SK-N-SH (cell line): ENCODE results near the gene PLEKHG3. TPM values are rescaled to one million over a fixed set of nuclear protein-coding genes. Genes with fewer than 3 reads are reported as not detected.

Experiments
- CTCF ChIA-PET: fragments of 300-600, 350-600 bp; formaldehyde crosslinking; extraction: SDS; loops from one replicate; lab custom pipeline; 2021; lab: Yijun Ruan, JAX
- POLR2A ChIA-PET: fragments of 350-600 bp; sonication (Branson Sonifier 250); formaldehyde crosslinking; extraction: SDS; loops from one replicate; lab custom pipeline; 2020; ENCODE audit warnings: antibody characterized with exemption, inconsistent platforms; lab: Yijun Ruan, JAX
- DNase-seq: peaks from one replicate; pipeline ENCODE4 v3.0.0; 2012
- H2AFZ ChIP-seq: fragments of 200-600 bp; sonication (generic); 2 replicates; pipeline ENCODE4 v1.8.1; 2016; ENCODE audit warnings: antibody characterized with exemption, mild to moderate bottlenecking, low read depth
- H3F3A ChIP-seq: fragments of 200-600 bp; sonication (generic); replicated peaks from 2 replicates; pipeline ENCODE3; 2016; ENCODE audit warnings: antibody characterized with exemption, mild to moderate bottlenecking; ENCODE audit not compliant: insufficient read depth
- H3K27ac ChIP-seq, 2 experiments: fragments of 200-500 bp in 1 of 2; fragments of 200-600 bp in 1 of 2; sonication (Bioruptor generic) in 1 of 2; sonication (generic), shearing (Covaris generic) in 1 of 2; 2 replicates each; pipeline versions ENCODE4 v1.5.1 to v1.6.1; 2014 to 2016; ENCODE audit warnings: low read depth in 2 of 2, inconsistent platforms in 1 of 2, low read length in 1 of 2, mild to moderate bottlenecking in 1 of 2, mixed read lengths in 1 of 2
- H3K27me3 ChIP-seq: fragments of 200-600 bp; sonication (generic), shearing (Covaris generic); 2 replicates; pipeline ENCODE4 v1.6.1; 2016; ENCODE audit warnings: mixed run types; ENCODE audit not compliant: insufficient read depth
- H3K36me3 ChIP-seq, 2 experiments: fragments of 200-500 bp in 1 of 2; fragments of 200-600 bp in 1 of 2; sonication (Bioruptor generic) in 1 of 2; sonication (generic) in 1 of 2; replicated peaks in 1 of 2; 2 replicates each; pipeline versions ENCODE3 to v1.5.1; 2014 to 2016; ENCODE audit warnings: low read length in 1 of 2, mild to moderate bottlenecking in 1 of 2; ENCODE audit not compliant: insufficient read depth in 2 of 2, control insufficient read depth in 1 of 2
- H3K4me1 ChIP-seq, 2 experiments: fragments of 200-500 bp in 1 of 2; fragments of 200-600 bp in 1 of 2; sonication (Bioruptor generic) in 1 of 2; sonication (generic), shearing (Covaris generic) in 1 of 2; 2 replicates each; pipeline versions ENCODE4 v1.5.1 to v1.6.1; 2014 to 2016; ENCODE audit warnings: low read depth in 1 of 2, low read length in 1 of 2, mixed run types in 1 of 2; ENCODE audit not compliant: insufficient read depth in 2 of 2, control insufficient read depth in 1 of 2
- H3K4me2 ChIP-seq: fragments of 200-600 bp; sonication (generic), shearing (Covaris generic); 2 replicates; pipeline ENCODE4 v1.6.1; 2017; ENCODE audit warnings: mixed run types
- H3K4me3 ChIP-seq, 2 experiments: fragments of 200-500 bp in 1 of 2; fragments of 200-600 bp in 1 of 2; sonication (Bioruptor generic) in 1 of 2; sonication (generic), shearing (Covaris generic) in 1 of 2; 2 replicates each; pipeline versions ENCODE4 v1.5.1 to v1.8.1; 2014 to 2016; ENCODE audit warnings: low read depth in 2 of 2, inconsistent platforms in 1 of 2, low read length in 1 of 2, mild to moderate bottlenecking in 1 of 2, mixed read lengths in 1 of 2, moderate library complexity in 1 of 2
- H3K79me2 ChIP-seq: fragments of 200-600 bp; sonication (generic); 2 replicates; pipeline ENCODE4 v1.8.1; 2017; ENCODE audit warnings: mild to moderate bottlenecking; ENCODE audit not compliant: insufficient read depth
- H3K9ac ChIP-seq: fragments of 200-600 bp; sonication (generic); 2 replicates; pipeline ENCODE4 v1.6.1; 2017; ENCODE audit warnings: mixed run types
- H3K9me2 ChIP-seq: fragments of 200-600 bp; sonication (generic); 2 replicates; pipeline ENCODE4 v1.6.1; 2017; ENCODE audit warnings: mixed run types
- H3K9me3 ChIP-seq: fragments of 200-600 bp; sonication (generic); 2 replicates; pipeline ENCODE4 v1.6.1; 2017; ENCODE audit warnings: mixed run types, mild to moderate bottlenecking, moderate library complexity
- H4K20me1 ChIP-seq: fragments of 200-600 bp; sonication (generic); 2 replicates; pipeline ENCODE4 v1.6.1; 2017; ENCODE audit warnings: mild to moderate bottlenecking, mixed run types; ENCODE audit not compliant: insufficient read depth
- CHD2 ChIP-seq: fragments of 150-350 bp; IDR thresholded peaks from 2 replicates; pipeline ENCODE4 v1.6.1; 2018; ENCODE audit warnings: low read length; ENCODE audit not compliant: partially characterized antibody
- EZH2phosphoT487 ChIP-seq: fragments of 200-600 bp; sonication (generic); IDR thresholded peaks from 2 replicates; pipeline ENCODE4 v1.6.1; 2017; ENCODE audit warnings: low read depth, mixed run types, mild to moderate bottlenecking, antibody characterized with exemption, moderate library complexity, borderline replicate concordance
- FOSL2 ChIP-seq: IDR thresholded peaks from 2 replicates; pipeline ENCODE4 v1.4.0; 2012; ENCODE audit warnings: low read depth, mild to moderate bottlenecking, moderate library complexity, borderline replicate concordance
- FOXJ3 ChIP-seq: sonication (generic); formaldehyde crosslinking; IDR thresholded peaks from 2 replicates; pipeline ENCODE4 v1.5.1; 2020; ENCODE audit warnings: mild to moderate bottlenecking, missing genetic modification reagents
- GABPA ChIP-seq: IDR thresholded peaks from 2 replicates; pipeline ENCODE4 v1.4.0; 2012; ENCODE audit warnings: low read depth, mild to moderate bottlenecking
- MXI1 ChIP-seq: IDR thresholded peaks from 2 replicates; pipeline ENCODE4 v1.6.1; 2012; ENCODE audit warnings: mild to moderate bottlenecking, low read depth, low read length, improper control_type of control experiment
- NFIC ChIP-seq: IDR thresholded peaks from 2 replicates; pipeline ENCODE4 v1.4.0; 2012; ENCODE audit warnings: borderline replicate concordance
- POLR2AphosphoS5 ChIP-seq: IDR thresholded peaks from 2 replicates; pipeline ENCODE4 v1.6.1; 2012; ENCODE audit warnings: low read depth, low read length
- RFX5 ChIP-seq: IDR thresholded peaks from 2 replicates; pipeline ENCODE4 v1.6.1; 2012; ENCODE audit warnings: mild to moderate bottlenecking, improper control_type of control experiment, low read length
- RXRA ChIP-seq: IDR thresholded peaks from 2 replicates; pipeline ENCODE4 v1.4.0; 2012; ENCODE audit warnings: low read depth, mild to moderate bottlenecking, borderline replicate concordance
- TAF1 ChIP-seq: IDR thresholded peaks from 2 replicates; pipeline ENCODE4 v1.6.1; 2012; ENCODE audit warnings: low read depth, mild to moderate bottlenecking, low read length, moderate library complexity, borderline replicate concordance
- YY1 ChIP-seq: IDR thresholded peaks from 2 replicates; pipeline ENCODE4 v1.4.0; 2012; ENCODE audit warnings: low read depth, mild to moderate bottlenecking
- WGBS: methylation state at CpG from one replicate; pipeline ENCODE4 v1.1.6; 2017; ENCODE audit warnings: low lambda C conversion rate; 5-methylcytosine and 5-hydroxymethylcytosine counted together
- polyA plus RNA-seq, 3 experiments: library from polyadenylated mRNA; depleted of rRNA; stranded (reverse); fragments of >200 nt; gene quantifications; 2 replicates each; pipeline ENCODE4 v1.2.3, GENCODE V29; 2012
- TF ChIP-seq, protein P1 (sequence below): IDR thresholded peaks from 2 replicates; pipeline ENCODE4 v1.4.0; 2012; ENCODE audit warnings: low read depth, borderline replicate concordance
- TF ChIP-seq, protein P2 (sequence below): IDR thresholded peaks from 2 replicates; pipeline ENCODE4 v1.4.0; 2012; ENCODE audit warnings: low read depth, borderline replicate concordance
- TF ChIP-seq, protein P3 (sequence below): IDR thresholded peaks from 2 replicates; pipeline ENCODE4 v1.6.1; 2012; ENCODE audit warnings: mild to moderate bottlenecking, low read depth, low read length, moderate library complexity
- TF ChIP-seq, protein P4 (sequence below): fragments of 150-350 bp; IDR thresholded peaks from 2 replicates; pipeline ENCODE4 v1.6.1; 2016; ENCODE audit warnings: mild to moderate bottlenecking, low read depth, low read length
- TF ChIP-seq, protein P5 (sequence below): fragments of 150-350 bp; IDR thresholded peaks from 2 replicates; pipeline ENCODE4 v1.6.1; 2017; ENCODE audit warnings: antibody characterized with exemption, low read length, low read depth, borderline replicate concordance
- TF ChIP-seq, protein P6 (sequence below): IDR thresholded peaks from 2 replicates; pipeline ENCODE4; 2012

The PLEKHG3 gene
- polyA plus RNA-seq, 1 of the 3 experiments (the other 2 are of a cell fraction) = 5.1 TPM

DNA sequence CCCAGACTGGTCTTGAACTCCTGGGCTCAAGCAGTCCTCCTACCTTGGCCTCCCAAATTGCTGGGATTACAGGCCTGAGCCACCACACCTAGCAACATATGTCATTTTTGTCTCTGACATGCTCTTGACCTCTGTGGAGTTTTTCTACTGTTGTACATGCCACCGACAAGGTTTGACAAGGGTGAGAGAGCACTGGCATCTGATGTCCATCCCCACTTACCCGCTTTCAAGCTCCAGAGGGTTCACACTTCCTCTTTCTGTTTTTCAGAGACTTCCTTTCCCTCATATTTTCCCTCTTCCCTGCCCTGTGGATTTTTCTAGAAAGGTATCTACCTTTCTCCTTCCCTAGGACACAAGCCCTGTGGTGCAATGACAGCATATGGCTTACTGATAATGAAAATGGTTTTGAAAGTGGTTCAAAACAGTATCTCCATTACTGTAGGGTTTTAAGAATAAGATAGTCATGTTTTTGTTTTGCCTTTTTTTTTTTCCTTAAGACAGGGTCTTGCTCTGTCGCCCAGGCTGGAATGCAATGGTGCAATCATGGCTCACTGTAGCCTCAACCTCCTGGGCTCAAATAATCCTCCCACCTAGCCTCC, 27.7 kb upstream of the PLEKHG3 start (continued):
- TF ChIP-seq, protein P1, sequence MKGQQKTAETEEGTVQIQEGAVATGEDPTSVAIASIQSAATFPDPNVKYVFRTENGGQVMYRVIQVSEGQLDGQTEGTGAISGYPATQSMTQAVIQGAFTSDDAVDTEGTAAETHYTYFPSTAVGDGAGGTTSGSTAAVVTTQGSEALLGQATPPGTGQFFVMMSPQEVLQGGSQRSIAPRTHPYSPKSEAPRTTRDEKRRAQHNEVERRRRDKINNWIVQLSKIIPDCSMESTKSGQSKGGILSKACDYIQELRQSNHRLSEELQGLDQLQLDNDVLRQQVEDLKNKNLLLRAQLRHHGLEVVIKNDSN = no peak
- TF ChIP-seq, protein P2, sequence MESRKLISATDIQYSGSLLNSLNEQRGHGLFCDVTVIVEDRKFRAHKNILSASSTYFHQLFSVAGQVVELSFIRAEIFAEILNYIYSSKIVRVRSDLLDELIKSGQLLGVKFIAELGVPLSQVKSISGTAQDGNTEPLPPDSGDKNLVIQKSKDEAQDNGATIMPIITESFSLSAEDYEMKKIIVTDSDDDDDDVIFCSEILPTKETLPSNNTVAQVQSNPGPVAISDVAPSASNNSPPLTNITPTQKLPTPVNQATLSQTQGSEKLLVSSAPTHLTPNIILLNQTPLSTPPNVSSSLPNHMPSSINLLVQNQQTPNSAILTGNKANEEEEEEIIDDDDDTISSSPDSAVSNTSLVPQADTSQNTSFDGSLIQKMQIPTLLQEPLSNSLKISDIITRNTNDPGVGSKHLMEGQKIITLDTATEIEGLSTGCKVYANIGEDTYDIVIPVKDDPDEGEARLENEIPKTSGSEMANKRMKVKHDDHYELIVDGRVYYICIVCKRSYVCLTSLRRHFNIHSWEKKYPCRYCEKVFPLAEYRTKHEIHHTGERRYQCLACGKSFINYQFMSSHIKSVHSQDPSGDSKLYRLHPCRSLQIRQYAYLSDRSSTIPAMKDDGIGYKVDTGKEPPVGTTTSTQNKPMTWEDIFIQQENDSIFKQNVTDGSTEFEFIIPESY = no peak
- TF ChIP-seq CHD2 (no peak), RXRA (no peak)
- TF ChIP-seq, all 33 proteins: peak for 0

DNA sequence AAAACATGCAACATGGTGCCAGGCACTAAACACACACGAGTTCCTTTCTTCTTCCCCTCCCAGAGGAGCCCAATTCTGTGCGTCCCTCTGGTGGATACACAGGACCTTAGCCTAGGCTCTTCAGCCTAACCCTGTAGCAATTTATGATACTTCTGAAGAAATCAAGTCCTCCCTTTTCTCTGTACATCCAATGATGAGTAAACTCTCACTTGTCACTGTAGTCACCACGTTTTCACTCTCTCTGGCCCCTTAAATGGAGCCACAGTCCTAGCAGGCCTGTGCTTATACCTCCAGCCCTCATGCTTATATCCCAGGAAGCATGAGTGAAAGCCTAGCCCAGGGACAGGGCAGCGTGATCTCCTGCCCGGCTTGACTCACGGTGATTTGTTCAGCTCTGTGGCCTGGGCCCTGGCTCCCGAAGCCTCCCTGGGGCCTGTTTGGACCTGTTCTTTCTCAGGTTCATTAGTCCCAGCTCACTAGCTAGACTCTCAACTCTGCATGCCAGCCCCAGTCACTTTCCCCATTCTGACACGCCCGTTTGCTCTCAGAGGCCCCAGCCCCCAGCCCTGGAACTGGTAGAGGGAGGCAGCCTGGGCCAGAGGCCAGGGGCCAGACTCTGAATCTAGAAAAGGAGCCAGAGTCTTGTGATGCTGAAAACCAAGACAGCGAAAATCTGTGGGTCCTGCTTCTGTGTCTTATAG, 24.1 kb upstream of the PLEKHG3 start:
- Histone ChIP-seq H2AFZ (no peak overlapping the region; the same call in 1 of the 2 replicates), H4K20me1 (no peaks in the 10 kb centered on the region), H3K27ac (no peak overlapping the region), H3K9me2 (no peaks in the 10 kb centered on the region), H3K4me2 (no peak overlapping the region), H3F3A (no peaks in the 10 kb centered on the region), H3K9ac (no peak overlapping the region), H3K9me3 (no peaks in the 10 kb centered on the region), H3K4me3 (no peak overlapping the region), H3K79me2 (no peaks in the 10 kb centered on the region), H3K36me3 (no peaks in the 10 kb centered on the region), H3K4me1 (no peaks in the 10 kb centered on the region; a peak in 1 of 4 replicates), H3K27me3 (no peaks in the 10 kb centered on the region)
- ChIA-PET CTCF (interaction anchor here (1.2 to 3.8 kb wide), 4 partner anchors 43 to 211 kb away, joined by 3 to 16 read pairs (median 8); no protein-coding TSS in a partner anchor), POLR2A (no interaction called here)
- 94% methylated on average over 10 of the region's 10 CpGs for WGBS
- DNase-seq = no peak
- TF ChIP-seq YY1 (no peak), TAF1 (no peak), RFX5 (no peak), POLR2AphosphoS5 (no peak), MXI1 (no peak), FOSL2 (no peak), FOXJ3 (no peak), EZH2phosphoT487 (no peak), NFIC (no peak), GABPA (no peak), RXRA (no peak)
- TF ChIP-seq, protein P3, sequence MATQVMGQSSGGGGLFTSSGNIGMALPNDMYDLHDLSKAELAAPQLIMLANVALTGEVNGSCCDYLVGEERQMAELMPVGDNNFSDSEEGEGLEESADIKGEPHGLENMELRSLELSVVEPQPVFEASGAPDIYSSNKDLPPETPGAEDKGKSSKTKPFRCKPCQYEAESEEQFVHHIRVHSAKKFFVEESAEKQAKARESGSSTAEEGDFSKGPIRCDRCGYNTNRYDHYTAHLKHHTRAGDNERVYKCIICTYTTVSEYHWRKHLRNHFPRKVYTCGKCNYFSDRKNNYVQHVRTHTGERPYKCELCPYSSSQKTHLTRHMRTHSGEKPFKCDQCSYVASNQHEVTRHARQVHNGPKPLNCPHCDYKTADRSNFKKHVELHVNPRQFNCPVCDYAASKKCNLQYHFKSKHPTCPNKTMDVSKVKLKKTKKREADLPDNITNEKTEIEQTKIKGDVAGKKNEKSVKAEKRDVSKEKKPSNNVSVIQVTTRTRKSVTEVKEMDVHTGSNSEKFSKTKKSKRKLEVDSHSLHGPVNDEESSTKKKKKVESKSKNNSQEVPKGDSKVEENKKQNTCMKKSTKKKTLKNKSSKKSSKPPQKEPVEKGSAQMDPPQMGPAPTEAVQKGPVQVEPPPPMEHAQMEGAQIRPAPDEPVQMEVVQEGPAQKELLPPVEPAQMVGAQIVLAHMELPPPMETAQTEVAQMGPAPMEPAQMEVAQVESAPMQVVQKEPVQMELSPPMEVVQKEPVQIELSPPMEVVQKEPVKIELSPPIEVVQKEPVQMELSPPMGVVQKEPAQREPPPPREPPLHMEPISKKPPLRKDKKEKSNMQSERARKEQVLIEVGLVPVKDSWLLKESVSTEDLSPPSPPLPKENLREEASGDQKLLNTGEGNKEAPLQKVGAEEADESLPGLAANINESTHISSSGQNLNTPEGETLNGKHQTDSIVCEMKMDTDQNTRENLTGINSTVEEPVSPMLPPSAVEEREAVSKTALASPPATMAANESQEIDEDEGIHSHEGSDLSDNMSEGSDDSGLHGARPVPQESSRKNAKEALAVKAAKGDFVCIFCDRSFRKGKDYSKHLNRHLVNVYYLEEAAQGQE = no peak
- TF ChIP-seq, protein P1 = no peak
- TF ChIP-seq, protein P4, sequence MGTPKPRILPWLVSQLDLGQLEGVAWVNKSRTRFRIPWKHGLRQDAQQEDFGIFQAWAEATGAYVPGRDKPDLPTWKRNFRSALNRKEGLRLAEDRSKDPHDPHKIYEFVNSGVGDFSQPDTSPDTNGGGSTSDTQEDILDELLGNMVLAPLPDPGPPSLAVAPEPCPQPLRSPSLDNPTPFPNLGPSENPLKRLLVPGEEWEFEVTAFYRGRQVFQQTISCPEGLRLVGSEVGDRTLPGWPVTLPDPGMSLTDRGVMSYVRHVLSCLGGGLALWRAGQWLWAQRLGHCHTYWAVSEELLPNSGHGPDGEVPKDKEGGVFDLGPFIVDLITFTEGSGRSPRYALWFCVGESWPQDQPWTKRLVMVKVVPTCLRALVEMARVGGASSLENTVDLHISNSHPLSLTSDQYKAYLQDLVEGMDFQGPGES = no peak
- TF ChIP-seq, protein P5, sequence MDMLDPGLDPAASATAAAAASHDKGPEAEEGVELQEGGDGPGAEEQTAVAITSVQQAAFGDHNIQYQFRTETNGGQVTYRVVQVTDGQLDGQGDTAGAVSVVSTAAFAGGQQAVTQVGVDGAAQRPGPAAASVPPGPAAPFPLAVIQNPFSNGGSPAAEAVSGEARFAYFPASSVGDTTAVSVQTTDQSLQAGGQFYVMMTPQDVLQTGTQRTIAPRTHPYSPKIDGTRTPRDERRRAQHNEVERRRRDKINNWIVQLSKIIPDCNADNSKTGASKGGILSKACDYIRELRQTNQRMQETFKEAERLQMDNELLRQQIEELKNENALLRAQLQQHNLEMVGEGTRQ = no peak
- TF ChIP-seq, protein P6, sequence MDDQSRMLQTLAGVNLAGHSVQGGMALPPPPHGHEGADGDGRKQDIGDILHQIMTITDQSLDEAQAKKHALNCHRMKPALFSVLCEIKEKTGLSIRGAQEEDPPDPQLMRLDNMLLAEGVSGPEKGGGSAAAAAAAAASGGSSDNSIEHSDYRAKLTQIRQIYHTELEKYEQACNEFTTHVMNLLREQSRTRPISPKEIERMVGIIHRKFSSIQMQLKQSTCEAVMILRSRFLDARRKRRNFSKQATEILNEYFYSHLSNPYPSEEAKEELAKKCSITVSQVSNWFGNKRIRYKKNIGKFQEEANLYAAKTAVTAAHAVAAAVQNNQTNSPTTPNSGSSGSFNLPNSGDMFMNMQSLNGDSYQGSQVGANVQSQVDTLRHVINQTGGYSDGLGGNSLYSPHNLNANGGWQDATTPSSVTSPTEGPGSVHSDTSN = no peak
